Measurements from ENCODE around the gene TNS1.
"Not testable (repeated sequence)": the region's sequence is repeated elsewhere in the genome, so short reads cannot be mapped to it uniquely, and the experiment has no call there.

TNS1 gene

DNA sequence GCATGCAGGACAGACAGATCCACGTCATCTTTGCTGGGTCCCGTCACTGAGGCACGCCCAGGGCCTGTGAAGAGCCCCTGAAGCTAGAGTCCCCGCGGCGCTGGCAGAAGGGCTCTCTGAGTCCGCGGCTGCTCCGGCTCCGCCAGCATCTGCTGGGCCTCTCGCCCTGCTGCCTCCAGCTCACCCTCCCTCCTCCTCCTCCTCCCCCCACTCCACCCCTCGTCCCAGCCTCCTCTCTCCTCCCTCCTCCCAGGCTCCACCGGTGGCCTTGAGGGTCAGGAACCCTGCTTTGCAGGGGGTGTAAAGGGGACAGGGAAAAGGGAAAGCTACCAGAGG, at the start of gene TNS1:
TNS1 (minus strand) TSS at position 151 of the 336 bp plus-strand sequence; CDS start at position 28, 123 bp downstream.
- Histone ChIP-seq H3K27me3 (ENCODE audit: insufficient read depth, poor library complexity, severe bottlenecking) (no peaks in the 10 kb centered on the region), H3K4me3 (ENCODE audit: severe bottlenecking) (no peak within 1 kb of the TSS), H3K27ac (ENCODE audit: poor library complexity, severe bottlenecking) (no peak within 1 kb of the TSS), H3K4me1 (ENCODE audit: insufficient read depth, poor library complexity, severe bottlenecking) (no peaks in the 10 kb centered on the region), H3K9me3 (ENCODE audit: severe bottlenecking) (no peaks in the 10 kb centered on the region), H3K36me3 (ENCODE audit: low read depth) (no peaks in the 10 kb centered on the region)
- ATAC-seq (ENCODE audit: low read depth) (no peak), DNase-seq (ENCODE audit: low spot score) (no peak)
- TF ChIP-seq, protein P1, sequence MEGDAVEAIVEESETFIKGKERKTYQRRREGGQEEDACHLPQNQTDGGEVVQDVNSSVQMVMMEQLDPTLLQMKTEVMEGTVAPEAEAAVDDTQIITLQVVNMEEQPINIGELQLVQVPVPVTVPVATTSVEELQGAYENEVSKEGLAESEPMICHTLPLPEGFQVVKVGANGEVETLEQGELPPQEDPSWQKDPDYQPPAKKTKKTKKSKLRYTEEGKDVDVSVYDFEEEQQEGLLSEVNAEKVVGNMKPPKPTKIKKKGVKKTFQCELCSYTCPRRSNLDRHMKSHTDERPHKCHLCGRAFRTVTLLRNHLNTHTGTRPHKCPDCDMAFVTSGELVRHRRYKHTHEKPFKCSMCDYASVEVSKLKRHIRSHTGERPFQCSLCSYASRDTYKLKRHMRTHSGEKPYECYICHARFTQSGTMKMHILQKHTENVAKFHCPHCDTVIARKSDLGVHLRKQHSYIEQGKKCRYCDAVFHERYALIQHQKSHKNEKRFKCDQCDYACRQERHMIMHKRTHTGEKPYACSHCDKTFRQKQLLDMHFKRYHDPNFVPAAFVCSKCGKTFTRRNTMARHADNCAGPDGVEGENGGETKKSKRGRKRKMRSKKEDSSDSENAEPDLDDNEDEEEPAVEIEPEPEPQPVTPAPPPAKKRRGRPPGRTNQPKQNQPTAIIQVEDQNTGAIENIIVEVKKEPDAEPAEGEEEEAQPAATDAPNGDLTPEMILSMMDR (IDR thresholded peaks at IDR 0.05; ENCODE audit: poor library complexity, severe bottlenecking) = no peak

DNA sequence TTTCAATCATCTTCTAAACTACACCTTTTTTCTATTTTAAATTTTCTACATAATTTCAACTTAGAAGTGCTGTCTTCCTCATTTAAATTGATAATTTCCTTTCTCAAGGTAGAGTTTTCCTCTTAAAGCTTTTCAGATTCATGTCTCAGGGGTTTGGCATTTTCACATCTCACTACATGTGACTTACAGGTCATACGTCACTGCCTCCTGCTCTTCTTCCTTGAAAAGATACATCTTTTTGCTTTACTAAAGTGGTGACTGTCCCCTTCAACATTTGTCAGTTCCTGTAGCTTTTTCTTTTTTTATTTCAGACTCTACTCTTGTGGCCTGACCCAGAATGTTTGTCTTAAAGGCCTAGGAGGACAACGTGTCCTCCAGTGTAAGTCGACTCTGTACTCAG, 49.1 kb upstream of the TNS1 start:
- TF ChIP-seq, protein P1 (IDR thresholded peaks at IDR 0.05; ENCODE audit: poor library complexity, severe bottlenecking) = no peak
- H3K27me3 ChIP-seq (ENCODE audit: insufficient read depth, poor library complexity, severe bottlenecking) = no peaks in the 10 kb centered on the region
- ATAC-seq (ENCODE audit: low read depth) = no peak
- DNase-seq (ENCODE audit: low spot score) = no peak
- no peak overlapping the region for H3K4me3 ChIP-seq (ENCODE audit: severe bottlenecking)
- H3K4me1 ChIP-seq (ENCODE audit: insufficient read depth, poor library complexity, severe bottlenecking) = no peaks in the 10 kb centered on the region
- no peaks in the 10 kb centered on the region for H3K9me3 ChIP-seq (ENCODE audit: severe bottlenecking)
- H3K27ac ChIP-seq (ENCODE audit: poor library complexity, severe bottlenecking) = no peak overlapping the region
- no peaks in the 10 kb centered on the region for H3K36me3 ChIP-seq (ENCODE audit: low read depth)

GRCh38 chr2:218047536-218048225, 44.9 kb upstream of the TNS1 start:
- no peaks in the 10 kb centered on the region for H3K36me3 ChIP-seq (ENCODE audit: low read depth)
- no peak for DNase-seq (ENCODE audit: low spot score)
- no peaks in the 10 kb centered on the region for H3K4me1 ChIP-seq (ENCODE audit: insufficient read depth, poor library complexity, severe bottlenecking)
- H3K9me3 ChIP-seq (ENCODE audit: severe bottlenecking) = no peaks in the 10 kb centered on the region
- TF ChIP-seq, protein P1 (IDR thresholded peaks at IDR 0.05; ENCODE audit: poor library complexity, severe bottlenecking) = no peak
- H3K4me3 ChIP-seq (ENCODE audit: severe bottlenecking) = no peak overlapping the region
- no peak overlapping the region for H3K27ac ChIP-seq (ENCODE audit: poor library complexity, severe bottlenecking)
- H3K27me3 ChIP-seq (ENCODE audit: insufficient read depth, poor library complexity, severe bottlenecking) = no peaks in the 10 kb centered on the region
- no peak for ATAC-seq (ENCODE audit: low read depth)

DNA sequence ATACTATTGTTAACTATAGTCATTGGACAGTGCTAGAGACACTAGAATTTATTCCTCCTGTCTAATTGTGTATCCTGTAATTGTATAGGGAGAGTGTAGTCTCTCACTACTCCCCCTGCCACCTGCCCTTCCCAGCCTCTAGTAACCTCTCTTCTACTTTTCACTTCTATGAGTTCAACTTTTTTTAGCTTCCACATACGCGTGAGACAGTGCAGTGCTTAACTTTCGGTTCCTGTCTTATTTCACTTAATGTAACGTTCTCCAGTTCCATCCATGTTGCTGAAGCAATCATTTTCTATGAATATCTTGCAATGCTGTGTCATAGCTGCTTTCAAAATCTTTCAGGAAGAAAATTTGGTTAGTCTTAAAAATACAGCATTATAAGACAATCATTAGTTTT, 43.4 kb upstream of the TNS1 start:
- no peaks in the 10 kb centered on the region for H3K4me1 ChIP-seq (ENCODE audit: insufficient read depth, poor library complexity, severe bottlenecking)
- no peak for DNase-seq (ENCODE audit: low spot score)
- TF ChIP-seq, protein P1 (IDR thresholded peaks at IDR 0.05; ENCODE audit: poor library complexity, severe bottlenecking) = no peak
- H3K9me3 ChIP-seq (ENCODE audit: severe bottlenecking) = no peaks in the 10 kb centered on the region
- ATAC-seq (ENCODE audit: low read depth) = no peak
- H3K4me3 ChIP-seq (ENCODE audit: severe bottlenecking) = no peak overlapping the region
- H3K27ac ChIP-seq (ENCODE audit: poor library complexity, severe bottlenecking) = no peak overlapping the region
- no peaks in the 10 kb centered on the region for H3K27me3 ChIP-seq (ENCODE audit: insufficient read depth, poor library complexity, severe bottlenecking)
- no peaks in the 10 kb centered on the region for H3K36me3 ChIP-seq (ENCODE audit: low read depth)

DNA sequence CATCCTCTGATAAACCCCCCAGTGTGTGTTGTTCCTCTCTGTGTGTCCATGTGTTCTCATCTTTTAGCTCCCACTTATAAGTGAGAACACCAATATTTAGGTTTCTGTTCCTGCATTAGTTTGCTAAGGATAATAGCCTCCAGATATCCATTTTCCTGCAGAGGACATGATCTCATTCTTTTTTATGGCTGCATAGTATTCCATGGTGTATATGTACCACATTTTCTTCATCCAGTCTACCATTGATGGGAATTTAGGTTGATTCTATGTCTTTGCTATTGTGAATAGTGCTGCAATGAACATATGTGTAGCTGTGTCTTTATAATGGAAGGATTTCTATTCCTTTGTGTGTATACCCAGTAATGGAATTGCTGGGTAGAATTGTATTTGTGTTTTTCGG, 41.8 kb upstream of the TNS1 start:
- not testable (repeated sequence) for H3K27me3 ChIP-seq (ENCODE audit: insufficient read depth, poor library complexity, severe bottlenecking); H3K36me3 ChIP-seq (ENCODE audit: low read depth); H3K9me3 ChIP-seq (ENCODE audit: severe bottlenecking); DNase-seq (ENCODE audit: low spot score); ATAC-seq (ENCODE audit: low read depth); H3K4me1 ChIP-seq (ENCODE audit: insufficient read depth, poor library complexity, severe bottlenecking); H3K27ac ChIP-seq (ENCODE audit: poor library complexity, severe bottlenecking); H3K4me3 ChIP-seq (ENCODE audit: severe bottlenecking)

All from RWPE2 (cell line).